Fibroblast of lung (primary cell): ENCODE results near the gene FAAP20. TPM values are rescaled to one million over a fixed set of nuclear protein-coding genes. Genes with fewer than 3 reads are reported as not detected.

Experiments
- DNase-seq, 2 donors: peaks; one replicate each; pipeline versions ENCODE4 v3.0.0 to v3.0.0-alpha.2; 2010; ENCODE audit warnings: low read depth in 2 of 2
- H2AFZ ChIP-seq: 2 replicates; pipeline ENCODE4 v1.5.1; 2012; ENCODE audit warnings: low read length, control low read depth, inconsistent platforms
- H3K27ac ChIP-seq: 2 replicates; pipeline ENCODE4 v1.5.1; 2011; ENCODE audit warnings: low read length, control low read depth; ENCODE audit not compliant: insufficient read depth
- H3K27me3 ChIP-seq: 2 replicates; pipeline ENCODE4 v1.5.1; 2011; ENCODE audit warnings: mild to moderate bottlenecking, low read length; ENCODE audit not compliant: control insufficient read depth, insufficient read depth
- H3K36me3 ChIP-seq: 2 replicates; pipeline ENCODE4 v1.5.1; 2011; ENCODE audit warnings: low read length; ENCODE audit not compliant: control insufficient read depth, insufficient read depth
- H3K4me1 ChIP-seq: 2 replicates; pipeline ENCODE4 v1.5.1; 2011; ENCODE audit warnings: low read length; ENCODE audit not compliant: control insufficient read depth, insufficient read depth; ENCODE audit errors: extremely low read depth
- H3K4me2 ChIP-seq: 2 replicates; pipeline ENCODE4 v1.5.1; 2011; ENCODE audit warnings: low read length, control low read depth; ENCODE audit not compliant: insufficient read depth; ENCODE audit errors: extremely low read depth
- H3K4me3 ChIP-seq, 4 experiments: fragments of 200-600 bp in 1 of 4; sonication (generic) in 1 of 4; replicated peaks in 1 of 4; 2 replicates each; pipeline ENCODE4 v1.5.1; 2011 to 2016; ENCODE audit warnings: low read length in 4 of 4, low read depth in 3 of 4, mild to moderate bottlenecking in 3 of 4, control low read depth in 2 of 4, inconsistent platforms in 1 of 4, mixed read lengths in 1 of 4; ENCODE audit not compliant: insufficient read depth in 1 of 4; ENCODE audit errors: control extremely low read depth in 1 of 4
- H3K79me2 ChIP-seq: 2 replicates; pipeline ENCODE4 v1.5.1; 2012; ENCODE audit warnings: mild to moderate bottlenecking, low read length, inconsistent platforms; ENCODE audit not compliant: control insufficient read depth, insufficient read depth
- H3K9ac ChIP-seq: 2 replicates; pipeline ENCODE4 v1.5.1; 2011; ENCODE audit warnings: mild to moderate bottlenecking, low read length, control low read depth; ENCODE audit not compliant: insufficient read depth
- H3K9me3 ChIP-seq: 2 replicates; pipeline ENCODE4 v1.5.1; 2012; ENCODE audit warnings: low read depth, low read length; ENCODE audit not compliant: control insufficient read depth, insufficient read depth
- H4K20me1 ChIP-seq: 2 replicates; pipeline ENCODE4 v1.5.1; 2011; ENCODE audit warnings: low read length; ENCODE audit not compliant: control insufficient read depth, insufficient read depth; ENCODE audit errors: extremely low read depth
- EZH2 ChIP-seq: IDR thresholded peaks from 2 replicates; pipeline ENCODE4 v1.5.1; 2012; ENCODE audit warnings: low read length, control low read depth, mild to moderate bottlenecking; ENCODE audit errors: missing control alignments
- polyA plus RNA-seq, 2 donors: library from polyadenylated mRNA; depleted of rRNA in 1 of 2; stranded (reverse) in 1 of 2; unstranded in 1 of 2; fragments of >200 nt; gene quantifications; 2 replicates each; pipeline ENCODE4 v1.2.1, GENCODE V29; 2011 to 2012; ENCODE audit warnings: missing spikeins in 1 of 2
- total RNA-seq: library from RNA; depleted of rRNA; stranded (reverse); fragments of >200 nt; gene quantifications from 2 replicates; pipeline ENCODE4 v1.2.1, GENCODE V29; 2014
- TF ChIP-seq, protein P1 (sequence below), 2 donors: IDR thresholded peaks in 1 of 2; conservative IDR thresholded peaks in 1 of 2; 1 replicate in 1 of 2; 2 replicates in 1 of 2; pipeline ENCODE4 v1.5.1; 2011 to 2012; ENCODE audit warnings: low read length in 2 of 2, control low read depth in 1 of 2, inconsistent platforms in 1 of 2, low read depth in 1 of 2, mild to moderate bottlenecking in 1 of 2

The FAAP20 gene
- total and polyA plus RNA-seq, 2 donors (not counting 1 experiment from before 2014, with no cell fraction given): 8.2 to 21.5 TPM

DNA sequence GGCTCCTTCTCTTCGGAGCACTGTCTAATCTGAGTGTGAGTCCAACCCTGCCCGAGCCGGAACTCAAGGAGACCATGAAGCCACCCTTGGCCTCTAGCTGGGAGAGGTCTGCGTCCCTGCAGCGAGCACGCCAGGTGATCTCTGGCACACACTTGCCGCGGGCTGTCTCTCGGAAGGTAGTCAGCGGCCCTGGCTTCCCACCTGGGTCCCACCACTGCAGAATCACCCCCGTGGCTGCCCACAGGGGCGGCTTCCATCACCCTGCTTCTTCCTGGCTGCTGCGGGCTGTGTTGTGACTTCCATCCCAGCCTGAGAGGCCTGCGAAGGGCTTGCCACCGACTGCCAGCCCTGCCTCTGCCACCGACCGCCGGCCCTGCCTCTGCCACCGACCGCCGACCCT, 17.0 kb downstream of the FAAP20 start:
- H3K36me3 ChIP-seq: no peaks in the 10 kb centered on the region
- DNase-seq: no peak
- no peak overlapping the region for H3K4me3 ChIP-seq
- H3K79me2 ChIP-seq: no peaks in the 10 kb centered on the region
- no peak overlapping the region for H2AFZ ChIP-seq
- H3K4me1 ChIP-seq: no peaks in the 10 kb centered on the region
- H3K9ac ChIP-seq: no peak overlapping the region
- H4K20me1 ChIP-seq: no peaks in the 10 kb centered on the region
- H3K4me2 ChIP-seq: no peak overlapping the region
- TF ChIP-seq EZH2: no peak
- TF ChIP-seq, protein P1, sequence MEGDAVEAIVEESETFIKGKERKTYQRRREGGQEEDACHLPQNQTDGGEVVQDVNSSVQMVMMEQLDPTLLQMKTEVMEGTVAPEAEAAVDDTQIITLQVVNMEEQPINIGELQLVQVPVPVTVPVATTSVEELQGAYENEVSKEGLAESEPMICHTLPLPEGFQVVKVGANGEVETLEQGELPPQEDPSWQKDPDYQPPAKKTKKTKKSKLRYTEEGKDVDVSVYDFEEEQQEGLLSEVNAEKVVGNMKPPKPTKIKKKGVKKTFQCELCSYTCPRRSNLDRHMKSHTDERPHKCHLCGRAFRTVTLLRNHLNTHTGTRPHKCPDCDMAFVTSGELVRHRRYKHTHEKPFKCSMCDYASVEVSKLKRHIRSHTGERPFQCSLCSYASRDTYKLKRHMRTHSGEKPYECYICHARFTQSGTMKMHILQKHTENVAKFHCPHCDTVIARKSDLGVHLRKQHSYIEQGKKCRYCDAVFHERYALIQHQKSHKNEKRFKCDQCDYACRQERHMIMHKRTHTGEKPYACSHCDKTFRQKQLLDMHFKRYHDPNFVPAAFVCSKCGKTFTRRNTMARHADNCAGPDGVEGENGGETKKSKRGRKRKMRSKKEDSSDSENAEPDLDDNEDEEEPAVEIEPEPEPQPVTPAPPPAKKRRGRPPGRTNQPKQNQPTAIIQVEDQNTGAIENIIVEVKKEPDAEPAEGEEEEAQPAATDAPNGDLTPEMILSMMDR (conservative IDR thresholded peaks at IDR 0.05 in 1 of 2, IDR thresholded peaks at IDR 0.05 in 1 of 2; ENCODE audit: low read depth in 1 of 2, low read length in 2 of 2): no peak
- no peaks in the 10 kb centered on the region for H3K9me3 ChIP-seq
- H3K27me3 ChIP-seq: no peaks in the 10 kb centered on the region
- H3K27ac ChIP-seq: no peak overlapping the region

DNA sequence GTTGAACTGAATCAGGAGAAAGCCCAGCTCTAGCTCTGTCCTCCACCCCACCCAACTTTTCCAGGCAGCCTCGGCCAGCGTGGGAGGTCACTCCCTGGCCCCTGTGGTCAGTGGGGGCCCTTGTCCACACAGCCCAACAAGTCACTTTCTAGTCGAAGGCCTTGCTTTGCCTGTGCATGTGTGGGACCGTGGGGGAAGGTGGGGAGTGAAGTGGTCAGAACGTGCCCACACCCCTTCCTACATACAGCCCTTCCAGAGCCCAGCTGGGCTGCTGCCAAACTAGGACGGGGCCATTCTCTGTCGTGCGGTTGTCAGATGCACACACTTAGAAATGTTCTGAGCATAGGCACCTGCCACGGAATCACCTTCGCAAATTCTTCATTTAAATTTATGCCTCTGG, 18.0 kb downstream of the FAAP20 start:
- H3K9ac ChIP-seq: no peak overlapping the region
- H2AFZ ChIP-seq: no peak overlapping the region
- H3K4me1 ChIP-seq: no peaks in the 10 kb centered on the region
- H3K36me3 ChIP-seq: no peaks in the 10 kb centered on the region
- no peaks in the 10 kb centered on the region for H3K79me2 ChIP-seq
- H3K9me3 ChIP-seq: no peaks in the 10 kb centered on the region
- H3K27me3 ChIP-seq: no peaks in the 10 kb centered on the region
- H3K27ac ChIP-seq: no peak overlapping the region
- TF ChIP-seq, protein P1 (conservative IDR thresholded peaks at IDR 0.05 in 1 of 2, IDR thresholded peaks at IDR 0.05 in 1 of 2; ENCODE audit: low read depth in 1 of 2, low read length in 2 of 2): no peak
- no peak for TF ChIP-seq EZH2
- H4K20me1 ChIP-seq: no peaks in the 10 kb centered on the region
- H3K4me2 ChIP-seq: no peak overlapping the region
- no peak overlapping the region for H3K4me3 ChIP-seq
- no peak for DNase-seq

DNA sequence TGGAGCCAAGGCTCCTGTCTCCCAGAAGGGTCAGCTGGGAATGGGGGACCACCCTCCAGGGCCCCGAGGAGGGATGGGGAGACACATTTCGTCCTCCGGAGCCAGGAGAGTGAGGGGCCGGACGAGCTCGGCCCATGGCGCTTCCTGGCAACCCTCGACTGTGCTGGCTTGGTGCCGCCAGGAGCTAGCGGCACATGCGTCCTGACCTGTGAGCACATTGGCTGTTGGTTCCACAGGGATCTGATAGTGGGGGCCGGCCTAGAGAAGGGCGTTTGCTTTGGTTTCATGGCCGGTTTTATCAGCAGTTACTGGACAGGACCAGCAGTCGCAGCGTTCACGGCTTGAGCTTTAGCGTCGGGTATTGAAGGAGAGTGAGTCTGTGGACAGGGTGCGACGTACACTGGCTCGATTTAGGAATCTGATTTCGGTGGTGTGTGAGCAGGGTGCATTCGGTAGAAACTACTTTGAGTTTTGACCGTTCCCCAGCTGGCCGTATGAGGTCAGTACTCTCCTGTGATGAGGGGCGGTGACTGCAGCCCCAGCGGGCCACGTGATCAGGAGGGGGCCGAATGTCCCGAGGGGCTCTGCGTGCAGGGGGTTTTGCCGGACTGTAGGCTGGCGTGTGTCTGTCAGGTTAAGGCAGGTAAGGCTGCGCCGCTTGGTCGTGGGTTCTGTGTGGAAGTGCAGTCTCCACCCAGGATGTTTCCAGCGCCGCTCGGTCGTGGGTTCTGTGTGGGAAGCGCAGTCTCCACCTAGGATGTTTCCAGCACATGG, 18.7 kb downstream of the FAAP20 start:
- Histone ChIP-seq H3K4me1 (no peaks in the 10 kb centered on the region), H2AFZ (no peak overlapping the region), H3K36me3 (no peaks in the 10 kb centered on the region), H4K20me1 (no peaks in the 10 kb centered on the region), H3K9ac (no peak overlapping the region), H3K27ac (no peak overlapping the region), H3K9me3 (no peaks in the 10 kb centered on the region), H3K79me2 (no peaks in the 10 kb centered on the region), H3K4me2 (no peak overlapping the region), H3K27me3 (no peaks in the 10 kb centered on the region), H3K4me3 (no peak overlapping the region)
- no peak for DNase-seq
- TF ChIP-seq, protein P1 (conservative IDR thresholded peaks at IDR 0.05 in 1 of 2, IDR thresholded peaks at IDR 0.05 in 1 of 2; ENCODE audit: low read depth in 1 of 2, low read length in 2 of 2): no peak
- TF ChIP-seq EZH2: no peak
